DND-41 (cell line): Measurements from ENCODE around the gene SART3.
"Not testable (repeated sequence)": the region's sequence is repeated elsewhere in the genome, so short reads cannot be mapped to it uniquely, and the experiment has no call there.

Experiments used
- ATAC-seq: fragments of 200-7000 bp; cut with Tn5 transposase; 3 replicates; pipeline ENCODE4 v1.9.1; 2021; ENCODE audit warnings: low read depth; ENCODE audit not compliant: insufficient read depth
- DNase-seq: peaks from one replicate; pipeline ENCODE4 v3.0.0-alpha.2; 2020
- H2AFZ ChIP-seq: 2 replicates; pipeline ENCODE4 v1.6.0; 2012; ENCODE audit warnings: low read depth, low read length
- H3K27ac ChIP-seq: 2 replicates; pipeline ENCODE4 v1.5.1; 2012; ENCODE audit warnings: low read length, inconsistent platforms
- H3K27me3 ChIP-seq: fragments of 200-600 bp; sonication (generic); 2 replicates; pipeline ENCODE4 v1.6.0; 2012; ENCODE audit warnings: low read length, mild to moderate bottlenecking, inconsistent platforms; ENCODE audit not compliant: insufficient read depth, poor library complexity
- H3K36me3 ChIP-seq: 2 replicates; pipeline ENCODE4 v1.5.1; 2012; ENCODE audit warnings: low read length, inconsistent platforms; ENCODE audit not compliant: insufficient read depth
- H3K4me1 ChIP-seq: 2 replicates; pipeline ENCODE4 v1.5.1; 2012; ENCODE audit warnings: mild to moderate bottlenecking, low read length; ENCODE audit not compliant: insufficient read depth
- H3K4me2 ChIP-seq: 2 replicates; pipeline ENCODE4 v1.6.0; 2012; ENCODE audit warnings: mild to moderate bottlenecking, moderate library complexity, low read length, inconsistent platforms; ENCODE audit not compliant: insufficient read depth
- H3K4me3 ChIP-seq, 2 experiments: fragments of 200-600 bp in 1 of 2; shearing (Covaris generic) in 1 of 2; 2 replicates each; pipeline ENCODE4 v1.5.1; 2012 to 2016; ENCODE audit warnings: inconsistent platforms in 2 of 2, low read length in 2 of 2, mild to moderate bottlenecking in 2 of 2, low read depth in 1 of 2, moderate library complexity in 1 of 2
- H3K79me2 ChIP-seq: 2 replicates; pipeline ENCODE4 v1.6.0; 2012; ENCODE audit warnings: low read length, inconsistent platforms; ENCODE audit not compliant: insufficient read depth
- H3K9ac ChIP-seq: 2 replicates; pipeline ENCODE4 v1.6.0; 2012; ENCODE audit warnings: low read depth, mild to moderate bottlenecking, inconsistent platforms, low read length, moderate library complexity
- H3K9me3 ChIP-seq: 2 replicates; pipeline ENCODE4 v1.5.1; 2012; ENCODE audit warnings: low read length, moderate library complexity, mild to moderate bottlenecking, inconsistent platforms; ENCODE audit not compliant: insufficient read depth, severe bottlenecking
- H4K20me1 ChIP-seq: 2 replicates; pipeline ENCODE4 v1.6.0; 2012; ENCODE audit warnings: low read length; ENCODE audit not compliant: insufficient read depth
- CTCF ChIP-seq: IDR thresholded peaks from 2 replicates; pipeline ENCODE4 v1.5.1; 2012; ENCODE audit warnings: borderline replicate concordance, low read length, moderate library complexity, mild to moderate bottlenecking; ENCODE audit not compliant: poor library complexity, severe bottlenecking; ENCODE audit errors: extremely low read depth
- EZH2 ChIP-seq: IDR thresholded peaks from 3 replicates; pipeline ENCODE4 v1.6.1; 2012; ENCODE audit warnings: borderline replicate concordance, low read depth, mild to moderate bottlenecking, moderate library complexity, low read length, inconsistent platforms; ENCODE audit not compliant: severe bottlenecking

The SART3 gene

GRCh38 chr12:108592033-108592909 is 31.3 kb upstream of the SART3 start:
- Histone ChIP-seq H3K4me2 (no peak overlapping the region), H3K27ac (no peak overlapping the region), H3K79me2 (no peaks in the 10 kb centered on the region), H3K4me3 (no peak overlapping the region), H3K9ac (no peak overlapping the region), H4K20me1 (no peaks in the 10 kb centered on the region), H2AFZ (no peak overlapping the region), H3K36me3 (no peaks in the 10 kb centered on the region), H3K27me3 (no peaks in the 10 kb centered on the region), H3K9me3 (no peaks in the 10 kb centered on the region), H3K4me1 (no peaks in the 10 kb centered on the region)
- DNase-seq: no peak
- ATAC-seq: no peak
- TF ChIP-seq CTCF (no peak), EZH2 (no peak)

GRCh38 chr12:108591267-108591980 is 30.5 kb upstream of the SART3 start:
- no peak overlapping the region for H3K27ac ChIP-seq
- no peaks in the 10 kb centered on the region for H3K27me3 ChIP-seq
- no peaks in the 10 kb centered on the region for H4K20me1 ChIP-seq
- no peak overlapping the region for H3K9ac ChIP-seq
- H3K79me2 ChIP-seq: no peaks in the 10 kb centered on the region
- no peak for ATAC-seq
- no peak overlapping the region for H2AFZ ChIP-seq
- no peak overlapping the region for H3K4me2 ChIP-seq
- no peaks in the 10 kb centered on the region for H3K36me3 ChIP-seq
- no peak for DNase-seq
- H3K4me1 ChIP-seq: no peaks in the 10 kb centered on the region
- no peaks in the 10 kb centered on the region for H3K9me3 ChIP-seq
- no peak overlapping the region for H3K4me3 ChIP-seq
- TF ChIP-seq CTCF (no peak), EZH2 (no peak)

- not testable (repeated sequence) for H3K4me2 ChIP-seq, H3K36me3 ChIP-seq, H4K20me1 ChIP-seq, DNase-seq, H3K9ac ChIP-seq, H3K9me3 ChIP-seq, H3K79me2 ChIP-seq, H2AFZ ChIP-seq, H3K27me3 ChIP-seq, H3K4me3 ChIP-seq, H3K27ac ChIP-seq, H3K4me1 ChIP-seq, ATAC-seq
Measured at GRCh38 chr12:108590463-108590862, 29.5 kb upstream of the SART3 start.

- H2AFZ ChIP-seq: no peak overlapping the region
- no peak for ATAC-seq
- H3K36me3 ChIP-seq: no peaks in the 10 kb centered on the region
- no peaks in the 10 kb centered on the region for H4K20me1 ChIP-seq
- H3K4me3 ChIP-seq: no peak overlapping the region
- no peaks in the 10 kb centered on the region for H3K27me3 ChIP-seq
- H3K79me2 ChIP-seq: no peaks in the 10 kb centered on the region
- H3K9ac ChIP-seq: no peak overlapping the region
- no peak for TF ChIP-seq CTCF
- TF ChIP-seq EZH2: no peak
- DNase-seq: no peak
- H3K4me2 ChIP-seq: no peak overlapping the region
- no peaks in the 10 kb centered on the region for H3K4me1 ChIP-seq
- no peak overlapping the region for H3K27ac ChIP-seq
- H3K9me3 ChIP-seq: no peaks in the 10 kb centered on the region
Measured at GRCh38 chr12:108589840-108590229, 28.9 kb upstream of the SART3 start.
